ENCODE data around the gene SH2D7. TPM values are rescaled to one million over a fixed set of nuclear protein-coding genes. Genes with fewer than 3 reads are reported as not detected.

The SH2D7 gene
- total RNA-seq (not detected), polyA plus RNA-seq (0.02 TPM)
- long read RNA-seq, donor 1 = 0 reads
- long read RNA-seq, donor 2, partial matches to known transcripts = 0 of 1 reads
- long read RNA-seq, donor 2, other reads (novel, unspliced or antisense) = 1 of 1 reads
- long read RNA-seq, donor 3 = 0 reads
- long read RNA-seq, donor 4 = 0 reads

- H3K27me3 ChIP-seq (ENCODE audit: control insufficient read depth, insufficient read depth) = no peaks in the 10 kb centered on the region
- H3K9me3 ChIP-seq (ENCODE audit: control insufficient read depth, low read length) = no peaks in the 10 kb centered on the region
- 67% methylated on average over 11 of the region's 11 CpGs for WGBS
- DNase-seq (peak in 1 of 3 donors; percentile 65), ATAC-seq (peak; percentile 40)
- no peak within 1 kb of the TSS for H3K27ac ChIP-seq (ENCODE audit: low read length)
- H3K4me3 ChIP-seq (ENCODE audit: low read length) = no peak within 1 kb of the TSS
- intact Hi-C loops (cut with DNase I) = no loop called here
- H3K4me1 ChIP-seq (ENCODE audit: control insufficient read depth, insufficient read depth, low read length) = peaks cover 6% of the 10 kb centered on the region
These were observed at the start of gene SH2D7 for GRCh38 chr15:78092261-78093041. TSS of gene SH2D7 (plus strand) at chr15:78092561. CDS start at chr15:78092585, 24 bp downstream.

GRCh38 chr15:78044407-78045155, 47.8 kb upstream of the SH2D7 start:
- intact Hi-C loops (cut with DNase I) = no loop called here

GRCh38 chr15:78045189-78045588, 47.2 kb upstream of the SH2D7 start:
- 86% methylated on average over 1 of the region's 1 CpG for WGBS
- no peak for ATAC-seq
- no peak overlapping the region for H3K4me3 ChIP-seq (ENCODE audit: low read length)
- H3K27me3 ChIP-seq (ENCODE audit: control insufficient read depth, insufficient read depth) = no peaks in the 10 kb centered on the region
- no peaks in the 10 kb centered on the region for H3K9me3 ChIP-seq (ENCODE audit: control insufficient read depth, low read length)
- no peak overlapping the region for H3K27ac ChIP-seq (ENCODE audit: low read length)
- no peak for DNase-seq
- intact Hi-C loops (cut with DNase I) = no loop called here
- peaks cover 5% of the 10 kb centered on the region for H3K4me1 ChIP-seq (ENCODE audit: control insufficient read depth, insufficient read depth, low read length)

More at GRCh38 chr15:78044407-78045155, 47.8 kb upstream of the SH2D7 start:
- 75% methylated on average over 5 of the region's 5 CpGs for WGBS
- H3K4me3 ChIP-seq (ENCODE audit: low read length) = no peak overlapping the region
- no peak overlapping the region for H3K27ac ChIP-seq (ENCODE audit: low read length)
- peaks cover 5% of the 10 kb centered on the region for H3K4me1 ChIP-seq (ENCODE audit: control insufficient read depth, insufficient read depth, low read length)
- no peaks in the 10 kb centered on the region for H3K9me3 ChIP-seq (ENCODE audit: control insufficient read depth, low read length)
- H3K27me3 ChIP-seq (ENCODE audit: control insufficient read depth, insufficient read depth) = no peaks in the 10 kb centered on the region
- DNase-seq = no peak
- no peak for ATAC-seq

DNA sequence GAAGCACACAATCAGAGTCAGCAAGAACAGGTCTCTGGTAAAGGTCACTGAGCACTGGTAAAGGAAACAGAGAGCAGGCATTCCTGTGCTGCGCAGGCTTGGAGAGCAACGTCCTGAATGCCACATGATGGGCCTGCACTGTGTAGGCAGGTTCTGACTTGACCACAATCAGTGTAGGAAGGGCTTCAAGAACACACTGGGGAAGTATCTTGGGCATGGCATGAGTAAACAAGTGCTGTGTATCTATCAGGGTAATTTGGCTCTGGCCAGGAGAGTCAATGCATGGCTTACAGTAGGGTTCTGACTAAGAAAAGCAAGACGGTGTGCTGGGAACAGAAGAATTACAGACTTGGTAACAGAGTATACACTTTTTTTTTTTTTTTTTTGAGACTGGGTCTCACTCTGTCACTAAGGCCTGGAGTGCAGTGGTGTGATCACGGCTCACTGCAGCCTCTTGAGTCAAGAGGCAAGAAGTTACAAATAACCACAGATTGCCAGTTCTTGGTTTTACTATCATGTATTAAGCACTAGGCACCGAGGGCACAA, 45.5 kb upstream of the SH2D7 start:
- H3K27me3 ChIP-seq (ENCODE audit: control insufficient read depth, insufficient read depth) = no peaks in the 10 kb centered on the region
- intact Hi-C loops (cut with DNase I) = no loop called here
- no peaks in the 10 kb centered on the region for H3K9me3 ChIP-seq (ENCODE audit: control insufficient read depth, low read length)
- H3K4me1 ChIP-seq (ENCODE audit: control insufficient read depth, insufficient read depth, low read length) = peaks cover 7% of the 10 kb centered on the region
- ATAC-seq (peak; percentile 44 to 79), DNase-seq (no peak)
- H3K4me3 ChIP-seq (ENCODE audit: low read length) = no peak overlapping the region
- WGBS = 85% methylated on average over 5 of the region's 5 CpGs
- H3K27ac ChIP-seq (ENCODE audit: low read length) = peak overlapping the region; percentile 30

DNA sequence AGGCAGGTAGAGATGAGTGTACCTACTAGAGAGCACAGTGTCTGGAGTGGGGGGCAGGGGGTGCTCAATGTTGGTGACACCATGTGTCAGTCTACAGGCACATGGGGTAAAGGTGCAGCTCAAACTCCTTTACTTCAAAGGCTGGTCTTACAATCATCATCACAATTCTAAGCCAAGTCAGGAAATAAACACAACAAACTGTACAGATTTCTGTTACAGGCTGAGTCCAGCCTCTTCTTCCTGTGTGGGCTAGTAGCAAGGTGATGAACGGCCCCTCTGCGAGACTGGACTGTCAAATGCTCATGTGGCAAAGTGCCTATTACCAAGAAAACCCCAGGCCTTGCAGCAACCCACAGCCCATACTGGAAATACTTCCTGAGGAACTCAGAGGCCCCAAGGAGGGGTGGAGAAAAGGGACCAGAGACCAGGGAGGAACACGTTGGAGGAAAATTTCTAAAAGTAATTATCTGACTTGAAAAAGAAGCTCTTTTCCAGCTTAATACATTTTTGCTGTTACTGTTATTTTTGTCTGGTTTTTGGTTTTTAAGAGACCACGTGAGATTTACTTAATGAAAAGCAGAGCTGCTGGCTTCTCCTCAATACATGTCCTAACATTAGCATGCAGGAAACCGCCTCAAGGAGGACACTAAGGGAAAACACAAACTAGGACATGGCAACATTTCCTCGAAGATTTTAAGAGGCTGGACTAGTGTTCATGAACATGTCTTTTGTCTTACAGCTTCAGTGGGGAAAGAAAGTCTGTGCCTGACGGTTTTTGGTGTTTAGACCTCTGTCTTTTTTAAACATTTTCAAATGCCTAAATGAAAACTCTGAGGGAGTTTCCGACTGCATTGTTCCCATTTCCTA, 44.4 kb upstream of the SH2D7 start:
- no peak for DNase-seq
- H3K27me3 ChIP-seq (ENCODE audit: control insufficient read depth, insufficient read depth) = no peaks in the 10 kb centered on the region
- H3K4me1 ChIP-seq (ENCODE audit: control insufficient read depth, insufficient read depth, low read length) = peaks cover 11% of the 10 kb centered on the region
- WGBS = 26% methylated on average over 8 of the region's 8 CpGs
- peak overlapping the region; percentile 65 for H3K27ac ChIP-seq (ENCODE audit: low read length)
- H3K9me3 ChIP-seq (ENCODE audit: control insufficient read depth, low read length) = no peaks in the 10 kb centered on the region
- ATAC-seq = peak; percentile 47 to 79
- no peak overlapping the region for H3K4me3 ChIP-seq (ENCODE audit: low read length)
- intact Hi-C loops (cut with DNase I) = no loop called here

DNA sequence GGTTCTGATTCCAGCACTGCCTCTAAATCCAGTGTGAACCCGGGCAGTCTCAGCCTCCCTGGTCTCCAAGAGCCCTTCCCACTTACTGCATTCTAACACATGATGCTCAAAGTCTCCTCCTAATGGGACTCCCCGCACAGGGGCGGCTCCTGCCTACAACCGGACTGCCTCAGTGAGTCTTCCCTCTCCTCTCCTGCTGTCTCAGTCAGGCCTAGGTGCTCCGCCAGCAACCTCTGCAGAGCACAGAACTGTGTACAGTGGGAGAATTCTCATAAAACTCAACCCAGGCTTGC, 43.8 kb upstream of the SH2D7 start:
- H3K9me3 ChIP-seq (ENCODE audit: control insufficient read depth, low read length) = no peaks in the 10 kb centered on the region
- ATAC-seq (peak; percentile 36 to 44), DNase-seq (peak in 1 of 3 donors; percentile 72)
- 46% methylated on average over 5 of the region's 5 CpGs for WGBS
- H3K4me3 ChIP-seq (ENCODE audit: low read length) = no peak overlapping the region
- peak overlapping the region; percentile 7 for H3K27ac ChIP-seq (ENCODE audit: low read length)
- H3K4me1 ChIP-seq (ENCODE audit: control insufficient read depth, insufficient read depth, low read length) = peaks cover 11% of the 10 kb centered on the region
- intact Hi-C loops (cut with DNase I) = no loop called here
- H3K27me3 ChIP-seq (ENCODE audit: control insufficient read depth, insufficient read depth) = no peaks in the 10 kb centered on the region

- Histone ChIP-seq H3K27ac (ENCODE audit: low read length) (peak overlapping the region; percentile 15), H3K9me3 (ENCODE audit: control insufficient read depth, low read length) (no peaks in the 10 kb centered on the region), H3K27me3 (ENCODE audit: control insufficient read depth, insufficient read depth) (no peaks in the 10 kb centered on the region), H3K4me3 (ENCODE audit: low read length) (no peak overlapping the region), H3K4me1 (ENCODE audit: control insufficient read depth, insufficient read depth, low read length) (peaks cover 11% of the 10 kb centered on the region)
- intact Hi-C loops (cut with DNase I) = no loop called here
- no peak for ATAC-seq
- no peak for DNase-seq
- WGBS = 55% methylated on average over 7 of the region's 7 CpGs
These were observed 42.5 kb upstream of the SH2D7 start for GRCh38 chr15:78049691-78050440.

DNA sequence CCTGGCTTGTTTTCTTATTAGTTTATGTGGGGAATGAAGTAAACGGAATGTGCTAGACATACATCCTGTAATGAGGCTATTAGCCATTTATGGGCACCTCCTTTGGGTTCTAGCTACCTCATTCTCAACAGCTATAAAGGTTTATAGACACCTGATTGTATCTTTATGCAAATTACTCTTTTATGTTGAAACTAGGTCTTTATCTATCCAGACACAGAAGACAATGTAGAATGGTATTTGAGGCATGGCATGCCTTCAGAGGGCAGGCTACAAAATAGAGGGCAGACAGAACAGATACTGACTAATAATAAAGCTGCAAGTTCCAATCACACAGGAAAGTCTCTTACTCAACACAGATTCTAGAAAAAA, 41.9 kb upstream of the SH2D7 start:
- H3K4me1 ChIP-seq (ENCODE audit: control insufficient read depth, insufficient read depth, low read length) = peaks cover 11% of the 10 kb centered on the region
- DNase-seq (no peak), ATAC-seq (no peak)
- intact Hi-C loops (cut with DNase I) = no loop called here
- H3K27ac ChIP-seq (ENCODE audit: low read length) = no peak overlapping the region
- no peaks in the 10 kb centered on the region for H3K27me3 ChIP-seq (ENCODE audit: control insufficient read depth, insufficient read depth)
- no peak overlapping the region for H3K4me3 ChIP-seq (ENCODE audit: low read length)
- 53% methylated on average over 1 of the region's 1 CpG for WGBS
- no peaks in the 10 kb centered on the region for H3K9me3 ChIP-seq (ENCODE audit: control insufficient read depth, low read length)

DNA sequence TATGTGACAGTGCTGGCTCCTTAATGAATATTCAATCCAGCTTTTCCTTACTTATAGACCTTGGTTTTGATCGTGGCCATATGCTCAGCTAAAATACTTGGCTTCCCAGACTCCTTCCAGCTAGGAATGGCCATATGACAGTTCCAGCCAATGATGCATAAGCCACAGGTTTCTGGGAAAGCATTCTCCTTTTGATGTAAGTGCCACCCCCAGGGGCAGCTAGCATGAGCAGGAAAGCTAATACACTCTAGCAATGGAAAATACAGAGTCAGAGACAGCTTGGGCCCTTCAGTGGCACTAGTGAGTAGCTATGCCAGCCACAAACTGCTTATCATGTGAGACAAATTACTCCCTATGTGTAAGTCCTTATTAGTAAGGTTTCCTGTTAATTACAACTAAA, 41.5 kb upstream of the SH2D7 start:
- DNase-seq = no peak
- intact Hi-C loops (cut with DNase I) = no loop called here
- ATAC-seq = no peak
- Histone ChIP-seq H3K27ac (ENCODE audit: low read length) (no peak overlapping the region), H3K4me3 (ENCODE audit: low read length) (no peak overlapping the region), H3K27me3 (ENCODE audit: control insufficient read depth, insufficient read depth) (no peaks in the 10 kb centered on the region), H3K4me1 (ENCODE audit: control insufficient read depth, insufficient read depth, low read length) (peaks cover 13% of the 10 kb centered on the region), H3K9me3 (ENCODE audit: control insufficient read depth, low read length) (no peaks in the 10 kb centered on the region)
- 70% methylated on average over 1 of the region's 1 CpG for WGBS

DNA sequence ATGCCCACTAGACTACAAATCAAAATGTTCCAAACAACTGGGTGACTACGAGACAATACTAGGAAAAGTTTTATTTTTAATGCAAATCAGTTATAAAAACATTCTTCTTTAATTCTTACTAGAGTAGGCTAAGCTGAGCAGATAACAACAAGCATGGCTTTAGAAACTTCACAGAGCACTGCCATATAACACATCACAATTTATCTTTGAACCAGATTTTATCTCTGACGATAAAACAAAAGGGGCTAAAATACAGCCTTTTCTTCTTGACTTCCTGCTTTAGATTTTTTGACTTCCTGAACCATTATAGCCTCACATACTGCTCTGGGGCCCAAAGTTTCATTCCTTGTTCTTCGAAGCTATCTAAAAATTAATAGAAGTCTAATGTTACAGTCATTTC, 40.8 kb upstream of the SH2D7 start:
- ATAC-seq (no peak), DNase-seq (no peak)
- Histone ChIP-seq H3K9me3 (ENCODE audit: control insufficient read depth, low read length) (no peaks in the 10 kb centered on the region), H3K27me3 (ENCODE audit: control insufficient read depth, insufficient read depth) (no peaks in the 10 kb centered on the region), H3K4me1 (ENCODE audit: control insufficient read depth, insufficient read depth, low read length) (peaks cover 17% of the 10 kb centered on the region), H3K4me3 (ENCODE audit: low read length) (no peak overlapping the region), H3K27ac (ENCODE audit: low read length) (no peak overlapping the region)
- intact Hi-C loops (cut with DNase I) = no loop called here
- 48% methylated on average over 3 of the region's 3 CpGs for WGBS

All from right cardiac atrium (tissue), 5 donors.